Liver (tissue), 3 donors: ENCODE data around the gene ZSWIM1.

Source experiments
- EGR1 ChIP-seq, 2 donors: IDR thresholded peaks; 2 replicates each; pipeline ENCODE4 v1.6.1; 2016 to 2018; ENCODE audit warnings: antibody characterized with exemption in 2 of 2, low read depth in 2 of 2
- FOXA1 ChIP-seq: IDR thresholded peaks from 2 replicates; pipeline ENCODE4 v1.6.1; 2016; ENCODE audit warnings: antibody characterized with exemption
- GABPA ChIP-seq, 2 donors: IDR thresholded peaks in 1 of 2; conservative IDR thresholded peaks in 1 of 2; 2 replicates each; pipeline ENCODE4 v1.6.1; 2016; ENCODE audit warnings: antibody characterized with exemption in 2 of 2, mild to moderate bottlenecking in 1 of 2, moderate library complexity in 1 of 2
- JUND ChIP-seq, 2 donors: IDR thresholded peaks; 2 replicates each; pipeline ENCODE4 v1.6.1; 2016; ENCODE audit warnings: antibody characterized with exemption in 2 of 2
- NR2F2 ChIP-seq: IDR thresholded peaks from 2 replicates; pipeline ENCODE4 v1.6.1; 2016; ENCODE audit warnings: antibody characterized with exemption
- RAD21 ChIP-seq, 2 donors: IDR thresholded peaks; 2 replicates each; pipeline ENCODE4 v1.6.1; 2016; ENCODE audit warnings: antibody characterized with exemption in 2 of 2, mild to moderate bottlenecking in 2 of 2
- SP1 ChIP-seq: IDR thresholded peaks from 2 replicates; pipeline ENCODE4 v1.6.1; 2018; ENCODE audit warnings: antibody characterized with exemption, mild to moderate bottlenecking
- TAF1 ChIP-seq: conservative IDR thresholded peaks from 2 replicates; pipeline ENCODE4 v1.6.1; 2016; ENCODE audit warnings: antibody characterized with exemption, mild to moderate bottlenecking
- YY1 ChIP-seq: IDR thresholded peaks from 2 replicates; pipeline ENCODE4 v1.6.1; 2016; ENCODE audit warnings: antibody characterized with exemption, mild to moderate bottlenecking
- TF ChIP-seq, protein P1 (sequence below): fragments of 150-350 bp; IDR thresholded peaks from 2 replicates; pipeline ENCODE4 v1.5.1; 2017; ENCODE audit warnings: improper control_type of control experiment, low read depth, low read length; ENCODE audit not compliant: missing input control
- TF ChIP-seq, protein P2 (sequence below): IDR thresholded peaks from 2 replicates; pipeline ENCODE4 v1.6.1; 2016; ENCODE audit warnings: antibody characterized with exemption
- TF ChIP-seq, protein P3 (sequence below): IDR thresholded peaks from 2 replicates; pipeline ENCODE4 v1.6.1; 2016; ENCODE audit warnings: antibody characterized with exemption
- TF ChIP-seq, protein P4 (sequence below): IDR thresholded peaks from 2 replicates; pipeline ENCODE4 v1.6.1; 2016; ENCODE audit warnings: antibody characterized with exemption, mild to moderate bottlenecking
- donor health status: healthy.
- donor health status: healthy.

DNA sequence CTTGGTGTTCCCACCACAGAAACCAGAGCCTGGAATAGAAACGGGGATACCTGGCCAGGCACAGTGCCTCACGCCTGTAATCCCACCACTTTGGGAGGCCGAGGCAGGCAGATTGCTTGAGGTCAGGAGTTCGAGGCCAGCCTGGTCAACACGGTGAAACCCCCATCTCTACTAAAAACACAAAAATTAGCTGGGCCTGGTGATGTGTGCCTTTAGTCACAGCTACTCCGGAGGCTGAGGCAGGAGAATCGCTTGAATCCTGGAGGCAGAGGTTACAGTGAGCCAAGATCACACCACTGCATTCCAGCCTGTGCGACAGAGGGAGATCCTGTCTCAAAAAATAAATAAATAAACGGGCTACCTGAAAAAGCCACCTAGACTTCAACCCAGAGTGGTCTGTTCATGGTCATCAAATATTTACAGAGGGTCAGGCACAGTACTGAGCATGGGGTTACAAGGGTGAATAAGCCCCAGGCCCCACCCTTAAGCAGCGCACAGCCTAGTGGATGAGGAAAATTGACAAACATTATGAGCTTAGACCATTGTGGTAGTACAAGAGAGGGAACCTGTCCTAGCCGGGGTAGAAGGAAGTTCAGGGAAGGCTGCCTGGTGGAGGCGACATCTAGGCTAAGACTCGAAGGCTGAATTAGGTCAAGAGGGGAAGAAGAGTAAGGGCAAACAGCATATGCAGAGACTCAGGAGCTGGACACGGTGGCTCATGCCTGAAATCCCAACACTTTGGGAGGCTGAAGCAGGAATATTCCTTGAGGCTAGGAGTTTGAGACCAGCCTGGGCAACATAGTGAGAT lies 46.2 kb downstream of the ZSWIM1 start:
- TF ChIP-seq, protein P1, sequence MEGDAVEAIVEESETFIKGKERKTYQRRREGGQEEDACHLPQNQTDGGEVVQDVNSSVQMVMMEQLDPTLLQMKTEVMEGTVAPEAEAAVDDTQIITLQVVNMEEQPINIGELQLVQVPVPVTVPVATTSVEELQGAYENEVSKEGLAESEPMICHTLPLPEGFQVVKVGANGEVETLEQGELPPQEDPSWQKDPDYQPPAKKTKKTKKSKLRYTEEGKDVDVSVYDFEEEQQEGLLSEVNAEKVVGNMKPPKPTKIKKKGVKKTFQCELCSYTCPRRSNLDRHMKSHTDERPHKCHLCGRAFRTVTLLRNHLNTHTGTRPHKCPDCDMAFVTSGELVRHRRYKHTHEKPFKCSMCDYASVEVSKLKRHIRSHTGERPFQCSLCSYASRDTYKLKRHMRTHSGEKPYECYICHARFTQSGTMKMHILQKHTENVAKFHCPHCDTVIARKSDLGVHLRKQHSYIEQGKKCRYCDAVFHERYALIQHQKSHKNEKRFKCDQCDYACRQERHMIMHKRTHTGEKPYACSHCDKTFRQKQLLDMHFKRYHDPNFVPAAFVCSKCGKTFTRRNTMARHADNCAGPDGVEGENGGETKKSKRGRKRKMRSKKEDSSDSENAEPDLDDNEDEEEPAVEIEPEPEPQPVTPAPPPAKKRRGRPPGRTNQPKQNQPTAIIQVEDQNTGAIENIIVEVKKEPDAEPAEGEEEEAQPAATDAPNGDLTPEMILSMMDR: no peak
- TF ChIP-seq GABPA (IDR thresholded peaks at IDR 0.05 in 1 of 2, conservative IDR thresholded peaks at IDR 0.05 in 1 of 2) (no peak), RAD21 (IDR thresholded peaks at IDR 0.05) (no peak), TAF1 (no peak), EGR1 (IDR thresholded peaks at IDR 0.05; ENCODE audit: low read depth in 2 of 2) (no peak), JUND (IDR thresholded peaks at IDR 0.05) (no peak), YY1 (no peak), FOXA1 (no peak), SP1 (peak; percentile 47), NR2F2 (no peak)
- TF ChIP-seq, protein P2, sequence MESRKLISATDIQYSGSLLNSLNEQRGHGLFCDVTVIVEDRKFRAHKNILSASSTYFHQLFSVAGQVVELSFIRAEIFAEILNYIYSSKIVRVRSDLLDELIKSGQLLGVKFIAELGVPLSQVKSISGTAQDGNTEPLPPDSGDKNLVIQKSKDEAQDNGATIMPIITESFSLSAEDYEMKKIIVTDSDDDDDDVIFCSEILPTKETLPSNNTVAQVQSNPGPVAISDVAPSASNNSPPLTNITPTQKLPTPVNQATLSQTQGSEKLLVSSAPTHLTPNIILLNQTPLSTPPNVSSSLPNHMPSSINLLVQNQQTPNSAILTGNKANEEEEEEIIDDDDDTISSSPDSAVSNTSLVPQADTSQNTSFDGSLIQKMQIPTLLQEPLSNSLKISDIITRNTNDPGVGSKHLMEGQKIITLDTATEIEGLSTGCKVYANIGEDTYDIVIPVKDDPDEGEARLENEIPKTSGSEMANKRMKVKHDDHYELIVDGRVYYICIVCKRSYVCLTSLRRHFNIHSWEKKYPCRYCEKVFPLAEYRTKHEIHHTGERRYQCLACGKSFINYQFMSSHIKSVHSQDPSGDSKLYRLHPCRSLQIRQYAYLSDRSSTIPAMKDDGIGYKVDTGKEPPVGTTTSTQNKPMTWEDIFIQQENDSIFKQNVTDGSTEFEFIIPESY: no peak
- TF ChIP-seq, protein P3, sequence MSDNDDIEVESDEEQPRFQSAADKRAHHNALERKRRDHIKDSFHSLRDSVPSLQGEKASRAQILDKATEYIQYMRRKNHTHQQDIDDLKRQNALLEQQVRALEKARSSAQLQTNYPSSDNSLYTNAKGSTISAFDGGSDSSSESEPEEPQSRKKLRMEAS: no peak
- TF ChIP-seq, protein P4, sequence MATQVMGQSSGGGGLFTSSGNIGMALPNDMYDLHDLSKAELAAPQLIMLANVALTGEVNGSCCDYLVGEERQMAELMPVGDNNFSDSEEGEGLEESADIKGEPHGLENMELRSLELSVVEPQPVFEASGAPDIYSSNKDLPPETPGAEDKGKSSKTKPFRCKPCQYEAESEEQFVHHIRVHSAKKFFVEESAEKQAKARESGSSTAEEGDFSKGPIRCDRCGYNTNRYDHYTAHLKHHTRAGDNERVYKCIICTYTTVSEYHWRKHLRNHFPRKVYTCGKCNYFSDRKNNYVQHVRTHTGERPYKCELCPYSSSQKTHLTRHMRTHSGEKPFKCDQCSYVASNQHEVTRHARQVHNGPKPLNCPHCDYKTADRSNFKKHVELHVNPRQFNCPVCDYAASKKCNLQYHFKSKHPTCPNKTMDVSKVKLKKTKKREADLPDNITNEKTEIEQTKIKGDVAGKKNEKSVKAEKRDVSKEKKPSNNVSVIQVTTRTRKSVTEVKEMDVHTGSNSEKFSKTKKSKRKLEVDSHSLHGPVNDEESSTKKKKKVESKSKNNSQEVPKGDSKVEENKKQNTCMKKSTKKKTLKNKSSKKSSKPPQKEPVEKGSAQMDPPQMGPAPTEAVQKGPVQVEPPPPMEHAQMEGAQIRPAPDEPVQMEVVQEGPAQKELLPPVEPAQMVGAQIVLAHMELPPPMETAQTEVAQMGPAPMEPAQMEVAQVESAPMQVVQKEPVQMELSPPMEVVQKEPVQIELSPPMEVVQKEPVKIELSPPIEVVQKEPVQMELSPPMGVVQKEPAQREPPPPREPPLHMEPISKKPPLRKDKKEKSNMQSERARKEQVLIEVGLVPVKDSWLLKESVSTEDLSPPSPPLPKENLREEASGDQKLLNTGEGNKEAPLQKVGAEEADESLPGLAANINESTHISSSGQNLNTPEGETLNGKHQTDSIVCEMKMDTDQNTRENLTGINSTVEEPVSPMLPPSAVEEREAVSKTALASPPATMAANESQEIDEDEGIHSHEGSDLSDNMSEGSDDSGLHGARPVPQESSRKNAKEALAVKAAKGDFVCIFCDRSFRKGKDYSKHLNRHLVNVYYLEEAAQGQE: no peak
